Smooth muscle cell (in vitro differentiated cells): ENCODE measurements around the gene GTPBP3. TPM values are rescaled to one million over a fixed set of nuclear protein-coding genes. Genes with fewer than 3 reads are reported as not detected.

Source experiments
- DNase-seq: peaks from one replicate; lab custom pipeline; 2025; ENCODE audit not compliant: unreplicated experiment; lab: John Stamatoyannopoulos, UW
- H2AFZ ChIP-seq: fragments of 200-600 bp; sonication (generic); 2 replicates; pipeline ENCODE4 v1.6.0; 2016; ENCODE audit warnings: antibody characterized with exemption, low read depth, mild to moderate bottlenecking
- H3F3A ChIP-seq: fragments of 200-600 bp; sonication (generic); 2 replicates; pipeline ENCODE4 v1.6.0; 2017; ENCODE audit warnings: antibody characterized with exemption, low read depth
- H3K27ac ChIP-seq: fragments of 200-600 bp; sonication (generic); 2 replicates; pipeline ENCODE4 v1.5.1; 2016; ENCODE audit warnings: low read depth, mild to moderate bottlenecking
- H3K27me3 ChIP-seq: fragments of 200-600 bp; sonication (generic); 2 replicates; pipeline ENCODE4 v1.6.1; 2016; ENCODE audit warnings: low read depth, mild to moderate bottlenecking
- H3K36me3 ChIP-seq: fragments of 200-600 bp; sonication (generic); 2 replicates; pipeline ENCODE4 v1.5.1; 2016; ENCODE audit warnings: low read depth
- H3K4me1 ChIP-seq: fragments of 200-600 bp; sonication (generic); 2 replicates; pipeline ENCODE4 v1.5.1; 2016; ENCODE audit warnings: low read depth
- H3K4me2 ChIP-seq: fragments of 200-600 bp; sonication (generic); 2 replicates; pipeline ENCODE4 v1.6.0; 2016; ENCODE audit warnings: mild to moderate bottlenecking
- H3K4me3 ChIP-seq: fragments of 200-600 bp; sonication (generic); 2 replicates; pipeline ENCODE4 v1.5.1; 2016; ENCODE audit warnings: mild to moderate bottlenecking
- H3K79me2 ChIP-seq: fragments of 200-600 bp; sonication (generic); 2 replicates; pipeline ENCODE4 v1.6.0; 2016; ENCODE audit warnings: low read depth, mild to moderate bottlenecking
- H3K9ac ChIP-seq: fragments of 200-600 bp; sonication (generic); 2 replicates; pipeline ENCODE4 v1.6.0; 2016; ENCODE audit warnings: low read depth
- H3K9me3 ChIP-seq: fragments of 200-600 bp; sonication (generic); replicated peaks from 2 replicates; pipeline ENCODE4 v1.5.1; 2016; ENCODE audit warnings: low read depth
- H4K20me1 ChIP-seq: fragments of 200-600 bp; sonication (generic); 2 replicates; pipeline ENCODE4 v1.6.0; 2016; ENCODE audit warnings: low read depth
- WGBS: methylation state at CpG from one replicate; pipeline ENCODE4 v1.1.7; 2016; ENCODE audit warnings: low lambda C conversion rate; 5-methylcytosine and 5-hydroxymethylcytosine counted together
- polyA plus RNA-seq: library from polyadenylated mRNA; unstranded; fragments of >200 nt; fragmentation: Nextera tagmentation; extraction: Ambion mirVana; gene quantifications from 2 replicates; pipeline ENCODE4 v1.2.1, GENCODE V29; 2016
- total RNA-seq: library from RNA; depleted of rRNA; stranded (reverse); fragments of >200 nt; gene quantifications from 2 replicates; pipeline ENCODE4 v1.2.3, GENCODE V29; 2014
- TF ChIP-seq, protein P1 (sequence below): fragments of 200-600 bp; sonication (generic); IDR thresholded peaks from 2 replicates; pipeline ENCODE4 v1.5.1; 2017; ENCODE audit warnings: borderline replicate concordance, mild to moderate bottlenecking, antibody characterized with exemption; ENCODE audit not compliant: insufficient read depth, poor library complexity, severe bottlenecking

The GTPBP3 gene
- total and polyA plus RNA-seq, 2 experiments from 2014 or later, result 16.5 to 19.6 TPM

DNA sequence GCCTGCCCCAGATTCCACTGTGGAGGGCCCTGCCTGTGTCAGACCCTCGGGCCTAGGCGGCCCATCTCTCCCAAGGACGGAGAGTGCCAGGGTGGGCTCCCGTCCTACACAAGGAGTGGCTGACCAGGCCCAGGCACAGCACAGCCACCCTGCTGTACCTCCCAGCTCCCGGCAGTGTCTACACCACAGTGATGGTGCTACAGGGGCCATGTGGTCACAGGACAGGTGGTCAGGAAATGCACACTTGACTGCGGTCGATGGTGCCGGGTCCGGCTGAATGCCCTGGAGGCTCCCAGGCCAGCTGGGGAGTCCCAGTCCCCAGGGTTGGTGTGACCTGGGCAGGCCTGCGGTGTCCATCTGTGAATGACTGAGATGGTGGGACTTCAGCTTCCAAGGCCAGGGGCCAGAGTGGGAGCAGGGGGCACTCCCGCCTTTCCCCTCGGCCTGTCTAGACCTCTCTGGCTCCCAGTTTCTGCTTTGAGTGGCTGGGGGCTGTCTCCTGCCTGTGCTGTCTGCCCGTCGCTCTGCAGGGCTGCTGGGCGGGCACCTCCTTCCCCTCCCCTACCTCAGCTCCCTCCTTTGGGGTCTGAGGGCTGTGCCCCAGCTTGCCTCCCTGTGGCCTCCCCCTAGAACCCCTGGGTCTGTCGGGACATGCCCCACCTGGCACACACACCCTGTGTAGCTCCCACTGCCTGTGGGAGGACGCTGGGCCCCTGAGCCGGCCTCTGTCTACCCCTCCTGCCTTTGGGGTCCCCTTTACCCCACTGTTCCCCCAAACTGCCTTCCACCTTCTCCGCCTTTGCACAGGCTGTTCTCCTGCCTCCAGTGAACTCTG, 15.5 kb upstream of the GTPBP3 start:
- H3K27ac ChIP-seq, result no peak overlapping the region
- TF ChIP-seq, protein P1, sequence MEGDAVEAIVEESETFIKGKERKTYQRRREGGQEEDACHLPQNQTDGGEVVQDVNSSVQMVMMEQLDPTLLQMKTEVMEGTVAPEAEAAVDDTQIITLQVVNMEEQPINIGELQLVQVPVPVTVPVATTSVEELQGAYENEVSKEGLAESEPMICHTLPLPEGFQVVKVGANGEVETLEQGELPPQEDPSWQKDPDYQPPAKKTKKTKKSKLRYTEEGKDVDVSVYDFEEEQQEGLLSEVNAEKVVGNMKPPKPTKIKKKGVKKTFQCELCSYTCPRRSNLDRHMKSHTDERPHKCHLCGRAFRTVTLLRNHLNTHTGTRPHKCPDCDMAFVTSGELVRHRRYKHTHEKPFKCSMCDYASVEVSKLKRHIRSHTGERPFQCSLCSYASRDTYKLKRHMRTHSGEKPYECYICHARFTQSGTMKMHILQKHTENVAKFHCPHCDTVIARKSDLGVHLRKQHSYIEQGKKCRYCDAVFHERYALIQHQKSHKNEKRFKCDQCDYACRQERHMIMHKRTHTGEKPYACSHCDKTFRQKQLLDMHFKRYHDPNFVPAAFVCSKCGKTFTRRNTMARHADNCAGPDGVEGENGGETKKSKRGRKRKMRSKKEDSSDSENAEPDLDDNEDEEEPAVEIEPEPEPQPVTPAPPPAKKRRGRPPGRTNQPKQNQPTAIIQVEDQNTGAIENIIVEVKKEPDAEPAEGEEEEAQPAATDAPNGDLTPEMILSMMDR, result no peak
- no peak for DNase-seq
- H4K20me1 ChIP-seq, result peaks cover 10% of the 10 kb centered on the region
- H3K4me1 ChIP-seq, result peaks cover 5% of the 10 kb centered on the region
- no peak overlapping the region for H2AFZ ChIP-seq
- no peaks in the 10 kb centered on the region for H3K79me2 ChIP-seq
- no peak overlapping the region for H3K4me3 ChIP-seq
- H3K4me2 ChIP-seq, result no peak overlapping the region
- 95% methylated on average over 17 of the region's 19 CpGs for WGBS
- H3K9me3 ChIP-seq, result no peaks in the 10 kb centered on the region
- no peaks in the 10 kb centered on the region for H3K36me3 ChIP-seq
- H3K9ac ChIP-seq, result no peak overlapping the region
- H3F3A ChIP-seq, result peaks cover 9% of the 10 kb centered on the region
- no peaks in the 10 kb centered on the region for H3K27me3 ChIP-seq

DNA sequence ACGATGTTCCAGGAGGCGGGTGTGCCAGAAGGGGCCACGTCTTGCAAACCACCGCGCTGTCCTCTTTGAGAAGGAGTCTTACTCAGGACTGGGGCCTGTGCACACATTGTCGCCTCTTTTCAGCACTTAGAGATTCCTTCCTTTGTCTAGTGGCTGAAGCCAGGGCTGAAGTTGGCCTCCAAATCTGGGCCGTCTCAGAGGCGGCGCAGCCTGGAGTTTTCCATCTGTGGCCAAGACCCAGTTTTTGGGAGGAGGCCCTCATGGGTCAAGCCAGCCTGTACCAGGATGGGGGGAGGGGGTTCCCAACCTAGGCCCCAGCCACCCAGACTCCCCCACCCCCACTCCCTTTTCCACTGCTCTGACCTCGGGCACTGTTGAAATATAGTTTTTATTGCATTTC, 14.5 kb upstream of the GTPBP3 start:
- Histone ChIP-seq H3K9ac (no peak overlapping the region), H3K4me2 (no peak overlapping the region), H3K79me2 (no peaks in the 10 kb centered on the region), H3F3A (peaks cover 6% of the 10 kb centered on the region), H3K36me3 (no peaks in the 10 kb centered on the region), H3K4me1 (peaks cover 12% of the 10 kb centered on the region), H3K9me3 (no peaks in the 10 kb centered on the region), H3K27me3 (no peaks in the 10 kb centered on the region), H4K20me1 (peaks cover 10% of the 10 kb centered on the region), H3K4me3 (no peak overlapping the region), H2AFZ (no peak overlapping the region), H3K27ac (no peak overlapping the region)
- TF ChIP-seq, protein P1, result no peak
- 91% methylated on average over 10 of the region's 10 CpGs for WGBS
- DNase-seq, result no peak

GRCh38 chr19:17323300-17323963, 13.9 kb upstream of the GTPBP3 start:
- no peak for DNase-seq
- TF ChIP-seq, protein P1, result no peak
- WGBS, result 94% methylated on average over 10 of the region's 56 CpGs

More at GRCh38 chr19:17323300-17323963, 13.9 kb upstream of the GTPBP3 start:
- Histone ChIP-seq H3K27ac (no peak overlapping the region), H3K4me2 (no peak overlapping the region), H3K4me1 (peaks cover 16% of the 10 kb centered on the region), H3K9ac (no peak overlapping the region), H3K4me3 (no peak overlapping the region), H2AFZ (no peak overlapping the region), H4K20me1 (peaks cover 10% of the 10 kb centered on the region), H3F3A (peaks cover 5% of the 10 kb centered on the region), H3K9me3 (no peaks in the 10 kb centered on the region), H3K79me2 (no peaks in the 10 kb centered on the region), H3K27me3 (peaks cover under 1% of the 10 kb centered on the region), H3K36me3 (no peaks in the 10 kb centered on the region)
